A673 (cell line): ENCODE data around the gene P3H3. TPM values are rescaled to one million over a fixed set of nuclear protein-coding genes. Genes with fewer than 3 reads are reported as not detected.

Source experiments
- BruUV-seq: library from RNA; stranded (reverse); fragments of 400-500 nt; replicated peaks from 2 replicates; lab custom pipeline; 2021; lab: Mats Ljungman, UMichigan
- CTCF ChIA-PET: fragments of 300-600 bp; sonication (Branson Sonifier 250); formaldehyde crosslinking; loops from one replicate; lab custom pipeline; 2022; ENCODE audit warnings: antibody characterized with exemption; lab: Charles Lee
- POLR2A ChIA-PET: fragments of 300-600 bp; sonication (Branson Sonifier 250); formaldehyde crosslinking; loops from one replicate; lab custom pipeline; 2022; ENCODE audit warnings: antibody characterized with exemption; ENCODE audit not compliant: low non-redundant PET; lab: Charles Lee
- DNase-seq: peaks from one replicate; pipeline ENCODE4 v3.0.0-alpha.2; 2015; ENCODE audit warnings: low spot score
- H3K27ac ChIP-seq: fragments of 200-600 bp; sonication (generic); 2 replicates; pipeline ENCODE4 v1.5.1; 2016; ENCODE audit warnings: mixed run types, low read depth, mild to moderate bottlenecking, mixed read lengths, antibody characterized with exemption, low read length; ENCODE audit not compliant: poor library complexity, severe bottlenecking
- H3K27me3 ChIP-seq: fragments of 200-600 bp; sonication (generic); replicated peaks from 2 replicates; pipeline ENCODE4 v1.6.1; 2017; ENCODE audit warnings: mixed run types, low read depth, mild to moderate bottlenecking, mixed read lengths, antibody characterized with exemption, low read length; ENCODE audit not compliant: insufficient read depth, poor library complexity
- H3K36me3 ChIP-seq: fragments of 200-600 bp; sonication (generic); 2 replicates; pipeline ENCODE4 v1.6.1; 2016; ENCODE audit warnings: mixed run types, mild to moderate bottlenecking, mixed read lengths, antibody characterized with exemption, low read length; ENCODE audit not compliant: insufficient read depth, poor library complexity, severe bottlenecking
- H3K4me1 ChIP-seq: fragments of 200-600 bp; sonication (generic); 2 replicates; pipeline ENCODE4 v1.6.1; 2017; ENCODE audit warnings: mixed run types, mild to moderate bottlenecking, mixed read lengths, antibody characterized with exemption, low read length; ENCODE audit not compliant: insufficient read depth, poor library complexity, severe bottlenecking
- H3K4me3 ChIP-seq: fragments of 200-600 bp; sonication (generic); 2 replicates; pipeline ENCODE4 v1.5.1; 2016; ENCODE audit warnings: low read depth, mixed run types, mild to moderate bottlenecking, mixed read lengths, low read length; ENCODE audit not compliant: poor library complexity, severe bottlenecking
- H3K9me3 ChIP-seq: fragments of 200-600 bp; sonication (generic); 2 replicates; pipeline ENCODE4 v1.6.1; 2016; ENCODE audit warnings: mixed run types, low read depth, mild to moderate bottlenecking, mixed read lengths, antibody characterized with exemption, low read length; ENCODE audit not compliant: poor library complexity, severe bottlenecking
- CTCF ChIP-seq: fragments of 300-800, 200-600 bp; sonication (generic); conservative IDR thresholded peaks from 2 replicates; pipeline ENCODE4 v1.5.1; 2017; ENCODE audit warnings: low read depth, mild to moderate bottlenecking, antibody characterized with exemption, low read length, moderate library complexity, mixed read lengths
- EZH2 ChIP-seq: fragments of 200-600 bp; sonication (generic); IDR thresholded peaks from 2 replicates; pipeline ENCODE4 v1.6.1; 2017; ENCODE audit warnings: borderline replicate concordance, low read depth, mild to moderate bottlenecking, mixed read lengths, antibody characterized with exemption, low read length; ENCODE audit not compliant: poor library complexity, severe bottlenecking
- intact Hi-C: fragments of 100-400 bp; cut with micrococcal nuclease; formaldehyde crosslinking; loops from one replicate; pipeline ENCODE4 v1.10.0; 2022; ENCODE audit not compliant: unreplicated experiment
- total RNA-seq: library from RNA; stranded (reverse); gene quantifications from 2 replicates; pipeline ENCODE4 v1.2.3, GENCODE V29; 2021

The P3H3 gene
- total RNA-seq, 1 experiment from 2014 or later = 45.3 TPM

- H3K36me3 ChIP-seq = peaks cover 54% of the 10 kb centered on the region
- intact Hi-C loops = no loop called here
- H3K27ac ChIP-seq = peak overlapping the region; percentile 10
- BruUV-seq = no TSS peak
- peaks cover 24% of the 10 kb centered on the region for H3K4me1 ChIP-seq
- no peak for DNase-seq
- H3K9me3 ChIP-seq = no peaks in the 10 kb centered on the region
- H3K4me3 ChIP-seq = peak overlapping the region; percentile 67
- ChIA-PET CTCF (no interaction called here), POLR2A (no interaction called here)
- no peak for TF ChIP-seq EZH2
- TF ChIP-seq CTCF = no peak
- no peaks in the 10 kb centered on the region for H3K27me3 ChIP-seq
Observed at GRCh38 chr12:6849427-6849826, 21.2 kb downstream of the P3H3 start.

- ChIA-PET CTCF (no interaction called here), POLR2A (no interaction called here)
- peaks cover 24% of the 10 kb centered on the region for H3K4me1 ChIP-seq
- TF ChIP-seq CTCF (no peak), EZH2 (no peak)
- no TSS peak for BruUV-seq
- intact Hi-C loops = no loop called here
- H3K27me3 ChIP-seq = no peaks in the 10 kb centered on the region
- peak overlapping the region; percentile 81 for H3K27ac ChIP-seq
- H3K36me3 ChIP-seq = peaks cover 48% of the 10 kb centered on the region
- no peaks in the 10 kb centered on the region for H3K9me3 ChIP-seq
- no peak for DNase-seq
- peak overlapping the region; percentile 67 for H3K4me3 ChIP-seq
Observed at GRCh38 chr12:6849976-6850560, 21.9 kb downstream of the P3H3 start.

GRCh38 chr12:6850796-6851152, 22.6 kb downstream of the P3H3 start:
- H3K36me3 ChIP-seq = peaks cover 47% of the 10 kb centered on the region
- ChIA-PET POLR2A (interaction anchor here (0.5 to 0.6 kb wide), 2 partner anchors 264 to 1086 kb away, joined by 3 to 7 read pairs; no protein-coding TSS in a partner anchor), CTCF (interaction anchor here (1.1 kb wide), 1 partner anchor 84 kb away, joined by 4 read pairs; the partner anchor contains the start of gene PTMS)
- H3K4me1 ChIP-seq = peaks cover 24% of the 10 kb centered on the region
- H3K9me3 ChIP-seq = no peaks in the 10 kb centered on the region
- intact Hi-C loops = no loop called here
- no peaks in the 10 kb centered on the region for H3K27me3 ChIP-seq
- DNase-seq = no peak
- BruUV-seq = TSS peak; percentile 63
- H3K4me3 ChIP-seq = peak overlapping the region; percentile 67
- TF ChIP-seq EZH2 (no peak), CTCF (no peak)
- peak overlapping the region; percentile 81 for H3K27ac ChIP-seq
